MM.1S (cell line): ENCODE measurements around the gene DYRK3.

Experiments used
- EZH2 ChIP-seq: fragments of 300-600 bp; sonication (generic); optimal IDR thresholded peaks from 2 replicates; pipeline ENCODE3; 2017; ENCODE audit warnings: low read depth, mild to moderate bottlenecking, antibody characterized with exemption, low read length, mixed read lengths
- EZH2phosphoT487 ChIP-seq: fragments of 300-600 bp; sonication (generic); IDR thresholded peaks from 2 replicates; pipeline ENCODE4 v1.6.1; 2018; ENCODE audit warnings: antibody characterized with exemption, low read length
- TF ChIP-seq, protein P1 (sequence below): fragments of 300-600 bp; sonication (generic); IDR thresholded peaks from 2 replicates; pipeline ENCODE4 v1.5.1; 2016; ENCODE audit warnings: antibody characterized with exemption, low read length, mixed read lengths

DNA sequence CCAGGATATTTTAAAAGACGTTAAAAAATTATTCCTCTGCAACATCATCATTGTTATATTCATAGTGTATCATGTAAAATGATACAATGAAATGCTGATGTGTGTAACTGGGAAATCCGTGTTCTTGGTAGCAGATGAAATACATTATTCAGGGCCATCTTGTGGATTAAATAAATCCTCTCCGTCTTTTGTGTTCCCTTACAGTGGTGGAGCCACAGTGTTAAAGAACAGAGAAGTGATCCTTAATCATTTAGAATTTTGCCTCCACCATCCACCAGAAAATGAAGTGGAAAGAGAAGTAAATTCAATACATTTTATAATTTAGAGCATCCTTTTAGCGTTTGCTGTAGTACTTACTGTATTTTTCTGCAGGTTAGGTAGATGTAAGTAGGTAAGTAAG, 1.3 kb downstream of the DYRK3 start:
- TF ChIP-seq, protein P1, sequence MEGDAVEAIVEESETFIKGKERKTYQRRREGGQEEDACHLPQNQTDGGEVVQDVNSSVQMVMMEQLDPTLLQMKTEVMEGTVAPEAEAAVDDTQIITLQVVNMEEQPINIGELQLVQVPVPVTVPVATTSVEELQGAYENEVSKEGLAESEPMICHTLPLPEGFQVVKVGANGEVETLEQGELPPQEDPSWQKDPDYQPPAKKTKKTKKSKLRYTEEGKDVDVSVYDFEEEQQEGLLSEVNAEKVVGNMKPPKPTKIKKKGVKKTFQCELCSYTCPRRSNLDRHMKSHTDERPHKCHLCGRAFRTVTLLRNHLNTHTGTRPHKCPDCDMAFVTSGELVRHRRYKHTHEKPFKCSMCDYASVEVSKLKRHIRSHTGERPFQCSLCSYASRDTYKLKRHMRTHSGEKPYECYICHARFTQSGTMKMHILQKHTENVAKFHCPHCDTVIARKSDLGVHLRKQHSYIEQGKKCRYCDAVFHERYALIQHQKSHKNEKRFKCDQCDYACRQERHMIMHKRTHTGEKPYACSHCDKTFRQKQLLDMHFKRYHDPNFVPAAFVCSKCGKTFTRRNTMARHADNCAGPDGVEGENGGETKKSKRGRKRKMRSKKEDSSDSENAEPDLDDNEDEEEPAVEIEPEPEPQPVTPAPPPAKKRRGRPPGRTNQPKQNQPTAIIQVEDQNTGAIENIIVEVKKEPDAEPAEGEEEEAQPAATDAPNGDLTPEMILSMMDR = no peak
- TF ChIP-seq EZH2 (no peak), EZH2phosphoT487 (no peak)
